CD14-positive monocyte (primary cell): Measurements from ENCODE around the gene CFAP107. TPM values are rescaled to one million over a fixed set of nuclear protein-coding genes. Genes with fewer than 3 reads are reported as not detected.

ENCODE experiments used
- DNase-seq, 3 donors: peaks; one replicate each; pipeline ENCODE4 v3.0.0-alpha.2; 2011 to 2022
- H2AFZ ChIP-seq: 2 replicates; pipeline ENCODE4 v1.6.0; 2012; ENCODE audit warnings: mild to moderate bottlenecking, low read depth, low read length, inconsistent platforms; ENCODE audit not compliant: insufficient read depth, poor library complexity, severe bottlenecking
- H3K27ac ChIP-seq, 2 donors: 1 replicate in 1 of 2; 2 replicates in 1 of 2; pipeline ENCODE4 v1.5.1; 2012 to 2013; ENCODE audit warnings: low read length in 2 of 2, control low read depth in 1 of 2, inconsistent platforms in 1 of 2, low read depth in 1 of 2, mild to moderate bottlenecking in 1 of 2
- H3K27me3 ChIP-seq, 2 donors: one replicate each; pipeline versions ENCODE4 v1.6.0 to v1.6.1; 2011 to 2013; ENCODE audit warnings: low read length in 2 of 2; ENCODE audit not compliant: control insufficient read depth in 2 of 2, insufficient read depth in 2 of 2
- H3K36me3 ChIP-seq, 2 donors: replicated peaks in 1 of 2; 1 replicate in 1 of 2; 2 replicates in 1 of 2; pipeline versions ENCODE4 v1.5.1 to v1.6.1; 2012 to 2013; ENCODE audit warnings: low read length in 2 of 2, control low read depth in 1 of 2, inconsistent platforms in 1 of 2, mild to moderate bottlenecking in 1 of 2; ENCODE audit not compliant: insufficient read depth in 2 of 2, control insufficient read depth in 1 of 2
- H3K4me1 ChIP-seq, 2 donors: 1 replicate in 1 of 2; 2 replicates in 1 of 2; pipeline versions ENCODE4 v1.5.1 to v1.6.1; 2012 to 2013; ENCODE audit warnings: low read length in 2 of 2, control low read depth in 1 of 2, inconsistent platforms in 1 of 2, mild to moderate bottlenecking in 1 of 2, moderate library complexity in 1 of 2; ENCODE audit not compliant: insufficient read depth in 2 of 2, control insufficient read depth in 1 of 2
- H3K4me2 ChIP-seq: replicated peaks from 2 replicates; pipeline ENCODE3; 2012; ENCODE audit warnings: low read length, moderate library complexity, mild to moderate bottlenecking; ENCODE audit not compliant: poor library complexity, severe bottlenecking; ENCODE audit errors: extremely low read depth
- H3K4me3 ChIP-seq, 3 experiments: fragments of 200-600 bp in 1 of 3; sonication (generic) in 1 of 3; replicated peaks in 1 of 3; 1 replicate in 2 of 3; 2 replicates in 1 of 3; pipeline ENCODE4 v1.5.1; 2011 to 2013; ENCODE audit warnings: low read length in 3 of 3, mild to moderate bottlenecking in 3 of 3, control low read depth in 2 of 3, low read depth in 2 of 3, inconsistent platforms in 1 of 3, moderate library complexity in 1 of 3
- H3K79me2 ChIP-seq: 2 replicates; pipeline ENCODE4 v1.6.0; 2012; ENCODE audit warnings: mild to moderate bottlenecking, control low read depth, inconsistent platforms, low read length, moderate library complexity; ENCODE audit not compliant: insufficient read depth
- H3K9ac ChIP-seq: 2 replicates; pipeline ENCODE4 v1.6.0; 2017; ENCODE audit warnings: low read length, mild to moderate bottlenecking; ENCODE audit not compliant: insufficient read depth, poor library complexity, severe bottlenecking
- H3K9me3 ChIP-seq, 2 donors: replicated peaks in 1 of 2; 1 replicate in 1 of 2; 2 replicates in 1 of 2; pipeline versions ENCODE4 v1.5.1 to v1.6.1; 2012 to 2013; ENCODE audit warnings: low read length in 2 of 2, control low read depth in 1 of 2; ENCODE audit not compliant: control insufficient read depth in 1 of 2, insufficient read depth in 1 of 2
- H4K20me1 ChIP-seq: 2 replicates; pipeline ENCODE4 v1.6.0; 2012; ENCODE audit warnings: mild to moderate bottlenecking, low read length, control low read depth, moderate library complexity; ENCODE audit not compliant: insufficient read depth
- H3K27ac Mint-ChIP-seq, 7 donors: one replicate each; pipeline ENCODE4 v1.8.0; 2020; ENCODE audit warnings: mild to moderate bottlenecking in 7 of 7, mixed read lengths in 7 of 7, moderate library complexity in 6 of 7, inconsistent platforms in 2 of 7
- H3K27me3 Mint-ChIP-seq, 3 donors: one replicate each; pipeline ENCODE4 v1.8.0; 2021 to 2022; ENCODE audit warnings: low read depth in 3 of 3, mild to moderate bottlenecking in 3 of 3, mixed read lengths in 3 of 3, moderate library complexity in 3 of 3, inconsistent platforms in 1 of 3
- H3K36me3 Mint-ChIP-seq, 2 donors: one replicate each; pipeline ENCODE4 v1.8.0; 2020; ENCODE audit warnings: mixed read lengths in 2 of 2, inconsistent platforms in 1 of 2, mild to moderate bottlenecking in 1 of 2
- H3K4me1 Mint-ChIP-seq: one replicate; pipeline ENCODE4 v1.8.0; 2020; ENCODE audit warnings: mild to moderate bottlenecking, mixed read lengths
- H3K4me3 Mint-ChIP-seq, 2 donors: one replicate each; pipeline ENCODE4 v1.8.0; 2020; ENCODE audit warnings: mild to moderate bottlenecking in 2 of 2, mixed read lengths in 2 of 2, moderate library complexity in 1 of 2
- H3K9me3 Mint-ChIP-seq, 7 donors: one replicate each; pipeline ENCODE4 v1.8.0; 2020 to 2022; ENCODE audit warnings: mixed read lengths in 7 of 7, mild to moderate bottlenecking in 6 of 7, moderate library complexity in 6 of 7, inconsistent platforms in 2 of 7
- WGBS: methylation state at CpG from one replicate; pipeline ENCODE4 v1.1.5; 2013; ENCODE audit warnings: missing lambda C conversion rate; ENCODE audit not compliant: insufficient coverage; 5-methylcytosine and 5-hydroxymethylcytosine counted together
- intact Hi-C, 2 donors: fragments of 100-400 bp; cut with micrococcal nuclease; formaldehyde crosslinking; loops; one replicate each; pipeline versions ENCODE4 v1.15.0 to v1.15.1; 2023
- polyA plus RNA-seq, 3 donors: library from polyadenylated mRNA; depleted of rRNA in 1 of 3; unstranded in 2 of 3; stranded (reverse) in 1 of 3; fragments of 300-500 nt in 2 of 3; fragments of >200 nt in 1 of 3; fragmentation: Illumina TruSeq in 2 of 3; gene quantifications; 1 replicate in 2 of 3; 2 replicates in 1 of 3; pipeline ENCODE4 v1.2.3, GENCODE V29; 2012 to 2021
- TF ChIP-seq, protein P1 (sequence below): fragments of 200-600 bp; IDR thresholded peaks from one replicate; pipeline ENCODE4 v1.8.0; 2022; ENCODE audit warnings: antibody characterized with exemption, mild to moderate bottlenecking

Gene CFAP107
- polyA plus RNA-seq, 3 donors = not detected

DNA sequence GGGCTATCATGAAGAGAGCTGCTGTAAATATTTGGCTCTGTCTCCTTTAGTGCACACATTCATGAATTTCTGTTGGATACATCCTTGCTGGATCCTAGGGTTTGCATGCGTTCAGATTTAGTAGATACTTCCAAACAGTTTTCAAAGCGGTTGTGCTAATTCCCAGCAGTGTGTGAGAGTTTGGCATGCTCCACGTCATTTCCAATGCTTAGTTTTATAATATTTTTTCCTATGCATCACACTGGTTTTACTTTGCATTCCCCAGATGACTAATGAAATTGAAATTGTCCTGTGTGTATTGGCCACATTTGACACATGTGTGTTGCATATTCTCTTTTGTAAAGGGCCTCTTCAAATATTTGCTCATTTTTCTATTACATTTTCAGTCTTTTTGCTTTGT, 48.6 kb upstream of the CFAP107 start:
- no peak for DNase-seq
- Mint-ChIP-seq H3K4me1 (no peaks in the 10 kb centered on the region), H3K9me3 (peaks cover 2 to 14% (median 7%) of the 10 kb centered on the region in 7 donors), H3K36me3 (no peaks in the 10 kb centered on the region), H3K4me3 (no peak overlapping the region), H3K27me3 (peaks cover under 1 to 13% (median 3%) of the 10 kb centered on the region in 3 donors), H3K27ac (no peak overlapping the region)
- TF ChIP-seq, protein P1, sequence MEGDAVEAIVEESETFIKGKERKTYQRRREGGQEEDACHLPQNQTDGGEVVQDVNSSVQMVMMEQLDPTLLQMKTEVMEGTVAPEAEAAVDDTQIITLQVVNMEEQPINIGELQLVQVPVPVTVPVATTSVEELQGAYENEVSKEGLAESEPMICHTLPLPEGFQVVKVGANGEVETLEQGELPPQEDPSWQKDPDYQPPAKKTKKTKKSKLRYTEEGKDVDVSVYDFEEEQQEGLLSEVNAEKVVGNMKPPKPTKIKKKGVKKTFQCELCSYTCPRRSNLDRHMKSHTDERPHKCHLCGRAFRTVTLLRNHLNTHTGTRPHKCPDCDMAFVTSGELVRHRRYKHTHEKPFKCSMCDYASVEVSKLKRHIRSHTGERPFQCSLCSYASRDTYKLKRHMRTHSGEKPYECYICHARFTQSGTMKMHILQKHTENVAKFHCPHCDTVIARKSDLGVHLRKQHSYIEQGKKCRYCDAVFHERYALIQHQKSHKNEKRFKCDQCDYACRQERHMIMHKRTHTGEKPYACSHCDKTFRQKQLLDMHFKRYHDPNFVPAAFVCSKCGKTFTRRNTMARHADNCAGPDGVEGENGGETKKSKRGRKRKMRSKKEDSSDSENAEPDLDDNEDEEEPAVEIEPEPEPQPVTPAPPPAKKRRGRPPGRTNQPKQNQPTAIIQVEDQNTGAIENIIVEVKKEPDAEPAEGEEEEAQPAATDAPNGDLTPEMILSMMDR = no peak
- H3K9me3 ChIP-seq = peaks cover 0 to under 1% of the 10 kb centered on the region in 2 donors
- H3K4me3 ChIP-seq = no peak overlapping the region
- H4K20me1 ChIP-seq = no peaks in the 10 kb centered on the region
- H3K9ac ChIP-seq = no peak overlapping the region
- 100% methylated on average over 3 of the region's 3 CpGs for WGBS
- no peaks in the 10 kb centered on the region for H3K79me2 ChIP-seq
- intact Hi-C loops = no loop called here
- H3K36me3 ChIP-seq = no peaks in the 10 kb centered on the region
- no peak overlapping the region for H3K27ac ChIP-seq
- H3K4me2 ChIP-seq = no peak overlapping the region
- H3K4me1 ChIP-seq = no peaks in the 10 kb centered on the region
- H2AFZ ChIP-seq = no peak overlapping the region
- H3K27me3 ChIP-seq = peaks cover 0 to 5% of the 10 kb centered on the region in 2 donors

DNA sequence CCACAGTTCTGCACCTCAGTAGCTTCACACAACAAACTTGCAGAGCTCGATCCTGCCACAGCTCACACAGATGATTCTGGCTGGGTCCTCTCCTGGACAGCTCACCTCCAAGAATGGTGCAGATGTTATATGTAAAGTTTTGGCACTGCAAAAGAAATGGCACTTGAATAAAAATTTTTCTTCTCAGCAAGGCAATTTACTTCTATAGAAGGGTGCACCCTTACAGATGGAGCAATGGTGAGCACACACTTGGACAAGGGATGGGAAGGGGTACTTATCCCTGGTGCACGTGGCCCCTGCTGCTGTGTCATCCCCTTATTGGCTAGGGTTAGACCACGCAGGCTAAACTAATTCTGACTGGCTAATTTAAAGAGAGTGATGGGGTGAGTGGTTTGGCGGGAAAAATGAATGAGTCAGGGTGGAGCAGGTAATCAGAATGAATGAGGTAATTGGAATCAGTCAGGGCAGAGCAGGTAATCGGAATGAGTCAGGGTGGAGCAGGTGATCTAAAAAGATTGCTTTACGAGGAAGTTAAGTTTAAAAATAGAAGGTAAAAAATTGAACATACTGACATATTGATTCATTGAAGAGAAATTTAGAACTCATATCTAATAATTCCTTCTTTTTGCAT, 42.1 kb upstream of the CFAP107 start:
- H3K36me3 Mint-ChIP-seq = no peaks in the 10 kb centered on the region
- H3K36me3 ChIP-seq = no peaks in the 10 kb centered on the region
- peaks cover 0 to 12% (median 2%) of the 10 kb centered on the region in 3 donors for H3K27me3 Mint-ChIP-seq
- H3K27me3 ChIP-seq = peaks cover 0 to 3% of the 10 kb centered on the region in 2 donors
- H3K9me3 Mint-ChIP-seq = peaks cover 11 to 35% (median 24%) of the 10 kb centered on the region in 7 donors
- TF ChIP-seq, protein P1 = no peak
- no peaks in the 10 kb centered on the region for H3K79me2 ChIP-seq
- H2AFZ ChIP-seq = no peak overlapping the region
- H3K9ac ChIP-seq = no peak overlapping the region
- no peak overlapping the region for H3K4me3 Mint-ChIP-seq
- WGBS = 75% methylated on average over 2 of the region's 6 CpGs
- H3K27ac Mint-ChIP-seq = no peak overlapping the region
- no peak overlapping the region for H3K4me3 ChIP-seq
- no peaks in the 10 kb centered on the region for H4K20me1 ChIP-seq
- no peaks in the 10 kb centered on the region for H3K4me1 ChIP-seq
- intact Hi-C loops = no loop called here
- peaks cover 7 to 13% of the 10 kb centered on the region in 2 donors for H3K9me3 ChIP-seq
- no peak overlapping the region for H3K4me2 ChIP-seq
- DNase-seq = no peak
- H3K4me1 Mint-ChIP-seq = peaks cover under 1% of the 10 kb centered on the region
- no peak overlapping the region for H3K27ac ChIP-seq
